Epithelial cell of proximal tubule (primary cell): ENCODE measurements around the gene NOP14. TPM values are rescaled to one million over a fixed set of nuclear protein-coding genes. Genes with fewer than 3 reads are reported as not detected.
A peak's percentile ranks its signal among the peaks of the same experiment; 100 is the strongest.

Experiments
- DNase-seq: peaks from one replicate; pipeline ENCODE4 v3.0.0-alpha.2; 2011; ENCODE audit warnings: low read depth
- H3K4me3 ChIP-seq: 2 replicates; pipeline ENCODE4 v1.5.1; 2011; ENCODE audit warnings: low read depth, mild to moderate bottlenecking, low read length
- CTCF ChIP-seq: conservative IDR thresholded peaks from 2 replicates; pipeline ENCODE4 v1.5.1; 2012; ENCODE audit warnings: low read depth, mild to moderate bottlenecking, low read length
- total RNA-seq: library from RNA; depleted of rRNA; stranded (reverse); fragments of >200 nt; gene quantifications from 2 replicates; pipeline ENCODE4 v1.2.3, GENCODE V29; 2015

The NOP14 gene
- total RNA-seq, 1 donor from 2014 or later, result 26.0 TPM

DNA sequence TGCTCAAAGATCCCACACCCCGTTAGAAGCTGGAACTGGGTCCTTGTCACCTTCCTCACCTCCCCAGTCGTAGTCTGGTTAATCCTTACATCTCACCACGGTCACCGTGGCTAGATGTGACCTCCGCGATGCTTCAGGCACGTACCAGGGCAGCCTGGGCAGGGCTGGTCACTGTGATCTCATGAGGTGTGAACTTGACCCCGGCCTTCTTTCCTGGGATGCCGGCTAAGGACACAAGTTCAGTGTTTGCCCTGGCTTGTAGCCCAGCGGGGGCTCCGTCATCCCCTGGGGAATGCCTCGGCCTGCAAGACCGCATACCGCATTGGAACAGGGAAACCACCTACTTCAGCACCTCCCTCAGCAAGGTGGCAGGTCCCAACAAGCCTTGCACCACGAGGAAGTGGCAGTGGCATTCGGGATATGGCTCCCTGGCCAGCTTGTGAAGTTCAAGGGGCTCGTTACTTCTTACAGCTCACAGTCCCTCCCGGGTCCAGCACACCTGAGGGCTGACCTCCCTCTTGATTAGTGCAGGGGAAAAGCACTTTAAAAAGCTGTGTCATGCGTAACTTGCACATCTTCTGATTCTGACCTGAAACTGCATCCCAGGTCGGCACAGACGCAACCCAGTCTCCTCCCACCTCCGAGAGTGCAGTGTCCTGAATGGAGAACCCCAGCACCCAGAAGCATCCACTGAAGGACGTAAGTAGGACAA lies 25.9 kb downstream of the NOP14 start:
- TF ChIP-seq CTCF, result no peak
- H3K4me3 ChIP-seq, result no peak overlapping the region
- peak; percentile 52 for DNase-seq

- H3K4me3 ChIP-seq, result peak overlapping the region; percentile 94
- DNase-seq, result peak; percentile 22
- TF ChIP-seq CTCF, result no peak
Measured at GRCh38 chr4:2936773-2937145, 26.4 kb downstream of the NOP14 start.

DNA sequence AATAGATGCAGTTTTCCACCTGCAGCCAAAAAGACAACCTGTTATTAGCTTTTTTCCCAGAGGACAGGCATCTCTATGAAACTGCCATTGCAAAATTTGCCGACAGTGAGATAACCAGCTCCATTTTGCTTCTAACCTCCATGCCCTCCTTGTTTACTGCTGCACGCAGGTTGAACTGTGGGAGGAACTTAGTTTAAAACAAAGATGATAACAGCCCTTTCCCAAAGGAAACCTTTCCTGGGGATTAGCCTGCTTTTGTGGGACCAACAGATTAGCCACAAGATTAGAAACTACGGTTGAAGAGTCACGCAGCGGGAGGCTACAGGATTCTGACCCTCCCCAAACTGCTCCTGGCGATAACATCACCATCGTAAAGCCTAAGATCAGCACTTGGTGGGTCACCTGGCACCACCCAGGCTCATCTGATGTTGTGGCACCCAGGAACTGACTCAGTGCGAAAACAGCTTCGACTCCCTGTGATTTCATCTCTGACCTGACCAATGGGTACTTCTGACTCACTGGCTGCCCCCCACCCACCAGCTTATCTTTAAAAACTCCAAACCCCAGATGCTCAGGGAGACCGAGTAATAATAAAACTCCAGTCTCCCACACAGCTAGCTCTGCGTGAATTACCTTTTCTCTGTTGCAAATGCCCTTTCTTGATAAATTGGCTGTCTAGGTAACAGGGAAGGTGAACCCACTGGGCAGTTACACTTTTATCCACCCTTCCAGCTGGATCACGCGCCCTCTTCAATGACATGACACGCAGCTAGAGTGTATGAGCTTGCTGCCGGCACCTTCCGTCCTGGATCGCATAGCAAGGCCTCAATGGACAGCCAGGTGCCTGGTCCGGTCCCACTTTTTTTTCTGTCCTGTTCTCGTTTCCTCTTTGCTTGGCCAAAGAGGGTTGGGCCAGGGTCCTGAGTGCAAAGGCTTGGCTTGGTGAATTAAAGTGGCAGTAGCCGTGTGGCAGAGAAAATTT lies 27.2 kb downstream of the NOP14 start:
- DNase-seq, result peak; percentile 39
- no peak for TF ChIP-seq CTCF
- H3K4me3 ChIP-seq, result peak overlapping the region; percentile 94

GRCh38 chr4:2934813-2935761 lies 28.1 kb downstream of the NOP14 start:
- H3K4me3 ChIP-seq, result peak overlapping the region; percentile 94
- TF ChIP-seq CTCF, result no peak
- DNase-seq, result no peak

DNA sequence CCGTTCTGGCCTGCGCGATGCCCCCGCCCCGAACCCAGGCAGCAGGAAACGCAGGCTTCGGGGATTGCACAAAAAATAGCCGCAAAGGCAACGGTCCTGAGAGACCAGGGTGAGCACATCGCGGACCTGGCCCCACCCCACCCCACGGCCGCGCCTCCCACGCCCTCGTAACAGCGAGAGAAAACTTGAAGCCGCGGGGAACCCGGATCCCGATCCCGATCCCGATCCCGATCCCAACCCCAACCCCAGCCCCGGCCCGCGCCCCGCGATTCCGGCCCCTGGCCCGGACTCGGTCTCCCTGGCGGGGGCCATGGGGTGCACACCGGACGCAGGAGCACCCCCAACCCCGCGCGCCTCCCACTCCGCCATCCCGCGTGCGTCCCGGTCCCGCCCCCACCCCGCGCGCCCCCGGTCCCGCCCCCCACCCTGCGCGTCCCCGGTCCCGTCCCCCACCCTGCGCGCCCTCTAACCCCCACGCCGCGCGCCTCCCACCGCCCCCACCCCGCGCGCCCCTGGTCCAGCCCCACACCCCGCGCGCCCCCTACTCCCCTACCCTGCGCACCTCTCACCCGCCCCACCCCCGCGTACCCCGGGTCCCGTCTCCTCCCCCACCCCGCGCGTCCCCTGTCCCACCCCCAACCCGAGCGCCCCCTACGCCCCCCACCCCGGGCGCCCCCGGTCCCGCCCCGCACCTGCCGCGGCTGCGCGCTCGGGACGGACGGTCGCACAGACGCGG lies 29.0 kb downstream of the NOP14 start:
- peak overlapping the region; percentile 94 for H3K4me3 ChIP-seq
- no peak for DNase-seq
- TF ChIP-seq CTCF, result no peak

DNA sequence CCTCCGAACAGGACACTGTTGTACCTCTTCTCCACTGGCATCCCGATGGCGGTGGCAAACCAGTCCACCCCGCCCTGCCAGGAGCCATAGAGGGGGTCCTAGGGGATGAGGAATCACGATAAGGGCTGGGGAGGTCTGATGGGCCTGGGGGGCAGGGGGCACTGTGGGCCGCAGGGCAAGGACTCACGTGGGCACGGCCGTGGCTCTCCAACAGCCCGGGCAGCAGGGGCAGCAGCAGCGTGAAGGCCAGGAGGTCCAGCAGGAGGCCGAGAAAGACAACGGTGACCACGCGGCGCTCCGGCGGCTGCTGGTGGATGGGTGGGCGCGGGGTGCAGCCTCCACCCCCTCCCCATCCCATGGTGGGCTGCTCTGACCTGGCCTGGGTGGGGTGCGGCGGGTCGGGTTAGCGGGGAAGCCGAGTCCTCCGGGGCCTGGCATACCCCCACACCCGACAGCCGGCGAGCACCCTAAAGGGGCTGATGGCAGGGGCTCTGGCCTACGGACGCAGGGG lies 29.6 kb downstream of the NOP14 start:
- H3K4me3 ChIP-seq, result peak overlapping the region; percentile 70
- TF ChIP-seq CTCF, result no peak
- DNase-seq, result no peak
